Measurements from ENCODE around the gene SIX1. TPM values are rescaled to one million over a fixed set of nuclear protein-coding genes. Genes with fewer than 3 reads are reported as not detected.

The SIX1 gene
- total RNA-seq, 2 donors from 2014 or later, result 0.13 TPM; not detected in 1

GRCh38 chr14:60596139-60596538 lies 53.1 kb downstream of the SIX1 start:
- Histone ChIP-seq H3K27ac (ENCODE audit: low read depth, low read length) (no peak overlapping the region), H3K36me3 (ENCODE audit: control insufficient read depth, insufficient read depth, low read length) (no peaks in the 10 kb centered on the region), H3K9ac (ENCODE audit: extremely low read depth, low read length, poor library complexity, severe bottlenecking) (no peak overlapping the region), H3K27me3 (ENCODE audit: control insufficient read depth, insufficient read depth, low read length, poor library complexity, severe bottlenecking) (no peaks in the 10 kb centered on the region), H3K9me3 (ENCODE audit: control insufficient read depth, low read length) (no peaks in the 10 kb centered on the region), H3K4me3 (ENCODE audit: low read length) (no peak overlapping the region), H3K4me1 (ENCODE audit: control insufficient read depth, insufficient read depth, low read length) (no peaks in the 10 kb centered on the region)
- Mint-ChIP-seq H3K9me3 (no peaks in the 10 kb centered on the region), H3K4me1 (no peaks in the 10 kb centered on the region), H3K4me3 (no peak overlapping the region), H3K36me3 (ENCODE audit: low read depth) (no peaks in the 10 kb centered on the region), H3K27me3 (ENCODE audit: insufficient read depth) (no peaks in the 10 kb centered on the region), H3K27ac (no peak overlapping the region)
- TF ChIP-seq CTCF (conservative IDR thresholded peaks at IDR 0.05), result no peak
- DNase-seq, result no peak

GRCh38 chr14:60594062-60594461 lies 55.2 kb downstream of the SIX1 start:
- Histone ChIP-seq H3K9ac (ENCODE audit: extremely low read depth, low read length, poor library complexity, severe bottlenecking) (no peak overlapping the region), H3K4me3 (ENCODE audit: low read length) (no peak overlapping the region), H3K9me3 (ENCODE audit: control insufficient read depth, low read length) (no peaks in the 10 kb centered on the region), H3K27ac (ENCODE audit: low read depth, low read length) (no peak overlapping the region), H3K36me3 (ENCODE audit: control insufficient read depth, insufficient read depth, low read length) (no peaks in the 10 kb centered on the region), H3K27me3 (ENCODE audit: control insufficient read depth, insufficient read depth, low read length, poor library complexity, severe bottlenecking) (no peaks in the 10 kb centered on the region), H3K4me1 (ENCODE audit: control insufficient read depth, insufficient read depth, low read length) (no peaks in the 10 kb centered on the region)
- Mint-ChIP-seq H3K36me3 (ENCODE audit: low read depth) (no peaks in the 10 kb centered on the region), H3K9me3 (no peaks in the 10 kb centered on the region), H3K4me3 (no peak overlapping the region), H3K4me1 (no peaks in the 10 kb centered on the region), H3K27ac (no peak overlapping the region), H3K27me3 (ENCODE audit: insufficient read depth) (no peaks in the 10 kb centered on the region)
- TF ChIP-seq CTCF (conservative IDR thresholded peaks at IDR 0.05), result no peak
- WGBS, 2 experiments (ENCODE audit: insufficient coverage in 1 of 2, insufficient read length in 1 of 2), result 94 to 100% methylated on average over 1 to 3 of the region's 3 CpGs
- DNase-seq, result no peak

Other genes with a start within 250 kb of the SIX1 start
- 1 to 10 TPM in 1 of 2 donors, under 1 TPM in 1; 0.97 to 1.3 TPM for gene C14orf39, start 163.4 kb downstream of the SIX1 start, total RNA-seq
- gene SIX6, start 140.3 kb downstream of the SIX1 start, total RNA-seq, result not detected
- gene SIX4, start 74.9 kb upstream of the SIX1 start, total RNA-seq, result 1 to 10 TPM; 5.6 to 9.8 TPM
- 10 to 100 TPM; 36.8 to 42.6 TPM for gene MNAT1, start 85.3 kb upstream of the SIX1 start, total RNA-seq

Data from endodermal cell (in vitro differentiated cells).